HCT116 (cell line): ENCODE results near the gene ADAM15.

ENCODE experiments used
- CEBPB ChIP-seq: IDR thresholded peaks from 2 replicates; pipeline ENCODE4 v1.6.1; 2012; ENCODE audit warnings: low read depth
- CTCF ChIP-seq, 3 experiments: fragments of 200-600 bp in 1 of 3; sonication (generic) in 1 of 3; IDR thresholded peaks in 2 of 3; conservative IDR thresholded peaks in 1 of 3; 2 replicates each; pipeline ENCODE4 v1.5.1; 2012 to 2017; ENCODE audit warnings: low read depth in 2 of 3, low read length in 2 of 3, antibody characterized with exemption in 1 of 3, borderline replicate concordance in 1 of 3, control low read depth in 1 of 3, mild to moderate bottlenecking in 1 of 3, mixed read lengths in 1 of 3, mixed run types in 1 of 3, moderate library complexity in 1 of 3; ENCODE audit not compliant: insufficient read depth in 1 of 3
- EZH2 ChIP-seq: fragments of 200-600 bp; sonication (generic); IDR thresholded peaks from 2 replicates; pipeline ENCODE4 v1.6.1; 2017; ENCODE audit warnings: antibody characterized with exemption, mixed run types
- EZH2phosphoT487 ChIP-seq: fragments of 200-600 bp; IDR thresholded peaks from 2 replicates; pipeline ENCODE4 v1.6.1; 2018; ENCODE audit warnings: antibody characterized with exemption, borderline replicate concordance
- MAX ChIP-seq: IDR thresholded peaks from 2 replicates; pipeline ENCODE4 v1.6.1; 2012
- POLR2A ChIP-seq: IDR thresholded peaks from 2 replicates; pipeline ENCODE4 v1.7.0; 2011; ENCODE audit warnings: borderline replicate concordance; ENCODE audit not compliant: insufficient read depth, insufficient read length; ENCODE audit errors: extremely low read depth
- POLR2AphosphoS5 ChIP-seq: IDR thresholded peaks from 2 replicates; pipeline ENCODE4 v1.6.1; 2011; ENCODE audit warnings: mild to moderate bottlenecking, low read depth, low read length, moderate library complexity
- RAD21 ChIP-seq: IDR thresholded peaks from 2 replicates; pipeline ENCODE4 v1.6.1; 2012; ENCODE audit warnings: low read depth, mild to moderate bottlenecking
- SP1 ChIP-seq: IDR thresholded peaks from 2 replicates; pipeline ENCODE4 v1.6.1; 2012; ENCODE audit warnings: low read depth
- TCF7L2 ChIP-seq: IDR thresholded peaks from 2 replicates; pipeline ENCODE4 v1.7.0; 2011; ENCODE audit warnings: borderline replicate concordance, inconsistent platforms; ENCODE audit not compliant: insufficient read depth, insufficient read length; ENCODE audit errors: extremely low read depth
- YY1 ChIP-seq: IDR thresholded peaks from 2 replicates; pipeline ENCODE4 v1.6.1; 2011; ENCODE audit warnings: low read length, low read depth, moderate library complexity, mild to moderate bottlenecking; ENCODE audit not compliant: insufficient replicate concordance; ENCODE audit errors: extremely low read depth
- TF ChIP-seq, protein P1 (sequence below): IDR thresholded peaks from 2 replicates; pipeline ENCODE4 v1.6.1; 2012; ENCODE audit warnings: low read depth

- TF ChIP-seq CTCF (IDR thresholded peaks at IDR 0.05 in 2 of 3, conservative IDR thresholded peaks at IDR 0.05 in 1 of 3; ENCODE audit: borderline replicate concordance in 1 of 3, insufficient read depth in 1 of 3, low read depth in 2 of 3, low read length in 2 of 3) (no peak), POLR2A (no peak), CEBPB (no peak), EZH2phosphoT487 (no peak), EZH2 (no peak), SP1 (no peak), RAD21 (no peak), POLR2AphosphoS5 (no peak), YY1 (no peak), MAX (no peak), TCF7L2 (no peak)
- TF ChIP-seq, protein P1, sequence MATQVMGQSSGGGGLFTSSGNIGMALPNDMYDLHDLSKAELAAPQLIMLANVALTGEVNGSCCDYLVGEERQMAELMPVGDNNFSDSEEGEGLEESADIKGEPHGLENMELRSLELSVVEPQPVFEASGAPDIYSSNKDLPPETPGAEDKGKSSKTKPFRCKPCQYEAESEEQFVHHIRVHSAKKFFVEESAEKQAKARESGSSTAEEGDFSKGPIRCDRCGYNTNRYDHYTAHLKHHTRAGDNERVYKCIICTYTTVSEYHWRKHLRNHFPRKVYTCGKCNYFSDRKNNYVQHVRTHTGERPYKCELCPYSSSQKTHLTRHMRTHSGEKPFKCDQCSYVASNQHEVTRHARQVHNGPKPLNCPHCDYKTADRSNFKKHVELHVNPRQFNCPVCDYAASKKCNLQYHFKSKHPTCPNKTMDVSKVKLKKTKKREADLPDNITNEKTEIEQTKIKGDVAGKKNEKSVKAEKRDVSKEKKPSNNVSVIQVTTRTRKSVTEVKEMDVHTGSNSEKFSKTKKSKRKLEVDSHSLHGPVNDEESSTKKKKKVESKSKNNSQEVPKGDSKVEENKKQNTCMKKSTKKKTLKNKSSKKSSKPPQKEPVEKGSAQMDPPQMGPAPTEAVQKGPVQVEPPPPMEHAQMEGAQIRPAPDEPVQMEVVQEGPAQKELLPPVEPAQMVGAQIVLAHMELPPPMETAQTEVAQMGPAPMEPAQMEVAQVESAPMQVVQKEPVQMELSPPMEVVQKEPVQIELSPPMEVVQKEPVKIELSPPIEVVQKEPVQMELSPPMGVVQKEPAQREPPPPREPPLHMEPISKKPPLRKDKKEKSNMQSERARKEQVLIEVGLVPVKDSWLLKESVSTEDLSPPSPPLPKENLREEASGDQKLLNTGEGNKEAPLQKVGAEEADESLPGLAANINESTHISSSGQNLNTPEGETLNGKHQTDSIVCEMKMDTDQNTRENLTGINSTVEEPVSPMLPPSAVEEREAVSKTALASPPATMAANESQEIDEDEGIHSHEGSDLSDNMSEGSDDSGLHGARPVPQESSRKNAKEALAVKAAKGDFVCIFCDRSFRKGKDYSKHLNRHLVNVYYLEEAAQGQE: no peak
These were observed 36.2 kb upstream of the ADAM15 start for GRCh38 chr1:155014709-155015508.
